ENCODE data around the gene ENTPD2. TPM values are rescaled to one million over a fixed set of nuclear protein-coding genes. Genes with fewer than 3 reads are reported as not detected.
A peak's percentile ranks its signal among the peaks of the same experiment; 100 is the strongest.

The ENTPD2 gene
- total RNA-seq, 1 experiment from 2014 or later, result not detected

DNA sequence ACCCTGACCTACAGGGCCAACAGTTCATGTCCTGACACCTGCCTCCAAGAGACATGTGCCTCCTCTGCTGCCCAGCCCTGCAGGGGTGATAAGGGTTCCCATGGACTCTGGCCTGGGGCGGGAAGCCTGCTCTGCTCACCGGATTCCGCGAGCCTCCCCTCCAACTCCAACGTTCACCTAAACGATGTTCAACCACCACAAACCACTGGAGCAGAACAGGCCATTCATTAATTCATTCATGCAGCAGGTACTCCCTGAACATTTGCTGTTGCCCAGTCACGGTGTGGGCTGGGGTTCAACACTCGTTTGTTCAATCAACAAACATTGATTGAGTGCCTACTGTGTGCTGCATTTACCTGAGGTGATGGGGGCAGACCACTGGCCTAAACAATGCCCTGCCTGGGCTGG lies 20.1 kb upstream of the ENTPD2 start:
- no peak for DNase-seq
- Histone ChIP-seq H3K36me3 (replicated peaks; ENCODE audit: control insufficient read depth, insufficient read depth, low read length) (no peaks in the 10 kb centered on the region), H3K27me3 (ENCODE audit: control insufficient read depth, insufficient read depth, low read length) (peaks cover 13% of the 10 kb centered on the region), H3K4me3 (ENCODE audit: insufficient read depth, low read depth, low read length) (no peak overlapping the region)

DNA sequence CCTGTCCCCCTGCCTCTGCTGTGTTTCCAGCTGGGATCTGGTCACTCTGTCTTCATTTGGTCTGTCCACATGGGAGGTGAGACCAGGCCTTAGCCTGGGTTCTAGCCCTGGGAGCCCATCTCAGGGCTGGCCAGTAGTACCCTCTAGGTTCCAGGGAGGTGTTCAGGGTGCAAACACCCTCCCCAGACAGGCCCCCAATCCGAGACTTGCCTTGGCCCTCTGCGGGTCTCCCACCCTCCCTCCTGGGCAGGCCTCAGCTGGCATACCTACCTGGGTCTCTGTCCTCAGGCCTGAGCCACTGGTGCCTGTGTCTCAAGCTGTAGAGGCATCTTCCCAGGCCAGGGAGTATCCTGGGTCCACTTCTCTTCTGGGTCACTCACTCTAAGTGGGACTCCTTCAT lies 17.4 kb upstream of the ENTPD2 start:
- Histone ChIP-seq H3K36me3 (replicated peaks; ENCODE audit: control insufficient read depth, insufficient read depth, low read length) (no peaks in the 10 kb centered on the region), H3K27me3 (ENCODE audit: control insufficient read depth, insufficient read depth, low read length) (no peaks in the 10 kb centered on the region), H3K4me3 (ENCODE audit: insufficient read depth, low read depth, low read length) (peak overlapping the region; percentile 41)
- DNase-seq, result no peak

GRCh38 chr9:137070906-137071275 lies 17.0 kb upstream of the ENTPD2 start:
- Histone ChIP-seq H3K4me3 (ENCODE audit: insufficient read depth, low read depth, low read length) (peak overlapping the region; percentile 41), H3K27me3 (ENCODE audit: control insufficient read depth, insufficient read depth, low read length) (no peaks in the 10 kb centered on the region), H3K36me3 (replicated peaks; ENCODE audit: control insufficient read depth, insufficient read depth, low read length) (peaks cover 1% of the 10 kb centered on the region)
- no peak for DNase-seq

GRCh38 chr9:137070201-137070905 lies 16.5 kb upstream of the ENTPD2 start, which contains the start of gene SAPCD2:
TSS of gene SAPCD2 (minus strand) at chr9:137070557. CDS start at chr9:137070460, 97 bp downstream.
- H3K4me3 ChIP-seq (ENCODE audit: insufficient read depth, low read depth, low read length), result peak within 1 kb of the TSS; percentile 70
- H3K36me3 ChIP-seq (replicated peaks; ENCODE audit: control insufficient read depth, insufficient read depth, low read length), result peaks cover 5% of the 10 kb centered on the region
- peak; percentile 98 for DNase-seq
- no peaks in the 10 kb centered on the region for H3K27me3 ChIP-seq (ENCODE audit: control insufficient read depth, insufficient read depth, low read length)

DNA sequence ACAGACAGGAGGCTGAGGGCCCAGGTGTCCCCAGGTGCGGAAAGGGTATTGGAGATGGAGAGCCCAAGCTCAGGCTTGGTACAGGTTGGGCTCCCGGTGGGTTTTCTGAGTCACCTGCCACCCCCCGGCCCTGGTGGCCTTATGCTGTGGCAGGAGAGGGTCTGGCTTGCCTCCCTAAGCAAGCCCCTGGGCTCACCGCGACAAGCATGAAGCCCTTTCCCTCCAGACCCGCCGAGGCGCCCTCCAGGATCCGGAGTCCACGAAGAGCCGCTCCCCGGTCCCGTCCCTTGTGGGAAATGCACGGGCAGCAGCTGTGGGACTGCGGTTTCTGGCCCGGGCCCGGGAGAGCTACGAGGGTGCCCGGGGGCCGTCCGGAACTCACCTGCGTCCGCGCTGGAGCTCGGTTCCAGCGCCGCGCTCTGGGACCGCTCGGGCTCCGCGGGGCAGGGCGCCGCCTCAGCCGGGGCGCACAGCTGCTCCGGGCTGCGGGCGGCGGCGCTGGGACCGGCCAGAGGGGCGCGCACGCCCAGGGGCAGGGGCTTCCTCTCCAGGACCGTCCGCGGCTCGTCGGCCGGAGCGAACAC lies 15.7 kb upstream of the ENTPD2 start:
- peaks cover 8% of the 10 kb centered on the region for H3K36me3 ChIP-seq (replicated peaks; ENCODE audit: control insufficient read depth, insufficient read depth, low read length)
- peak; percentile 81 for DNase-seq
- H3K4me3 ChIP-seq (ENCODE audit: insufficient read depth, low read depth, low read length), result peak overlapping the region; percentile 70
- H3K27me3 ChIP-seq (ENCODE audit: control insufficient read depth, insufficient read depth, low read length), result no peaks in the 10 kb centered on the region

- Histone ChIP-seq H3K4me3 (ENCODE audit: insufficient read depth, low read depth, low read length) (peak overlapping the region; percentile 70), H3K27me3 (ENCODE audit: control insufficient read depth, insufficient read depth, low read length) (no peaks in the 10 kb centered on the region), H3K36me3 (replicated peaks; ENCODE audit: control insufficient read depth, insufficient read depth, low read length) (peaks cover 8% of the 10 kb centered on the region)
- no peak for DNase-seq
These were observed 15.0 kb upstream of the ENTPD2 start for GRCh38 chr9:137068539-137069507.

- peaks cover 8% of the 10 kb centered on the region for H3K36me3 ChIP-seq (replicated peaks; ENCODE audit: control insufficient read depth, insufficient read depth, low read length)
- H3K4me3 ChIP-seq (ENCODE audit: insufficient read depth, low read depth, low read length), result no peak overlapping the region
- H3K27me3 ChIP-seq (ENCODE audit: control insufficient read depth, insufficient read depth, low read length), result no peaks in the 10 kb centered on the region
- DNase-seq, result peak; percentile 93
These were observed 14.1 kb upstream of the ENTPD2 start for GRCh38 chr9:137067860-137068538.

GRCh38 chr9:137066096-137066861 lies 12.4 kb upstream of the ENTPD2 start:
- H3K36me3 ChIP-seq (replicated peaks; ENCODE audit: control insufficient read depth, insufficient read depth, low read length), result peaks cover 8% of the 10 kb centered on the region
- no peaks in the 10 kb centered on the region for H3K27me3 ChIP-seq (ENCODE audit: control insufficient read depth, insufficient read depth, low read length)
- no peak for DNase-seq
- H3K4me3 ChIP-seq (ENCODE audit: insufficient read depth, low read depth, low read length), result no peak overlapping the region

GRCh38 chr9:137065336-137065967 lies 11.6 kb upstream of the ENTPD2 start:
- no peak overlapping the region for H3K4me3 ChIP-seq (ENCODE audit: insufficient read depth, low read depth, low read length)
- H3K27me3 ChIP-seq (ENCODE audit: control insufficient read depth, insufficient read depth, low read length), result no peaks in the 10 kb centered on the region
- peaks cover 8% of the 10 kb centered on the region for H3K36me3 ChIP-seq (replicated peaks; ENCODE audit: control insufficient read depth, insufficient read depth, low read length)
- no peak for DNase-seq

DNA sequence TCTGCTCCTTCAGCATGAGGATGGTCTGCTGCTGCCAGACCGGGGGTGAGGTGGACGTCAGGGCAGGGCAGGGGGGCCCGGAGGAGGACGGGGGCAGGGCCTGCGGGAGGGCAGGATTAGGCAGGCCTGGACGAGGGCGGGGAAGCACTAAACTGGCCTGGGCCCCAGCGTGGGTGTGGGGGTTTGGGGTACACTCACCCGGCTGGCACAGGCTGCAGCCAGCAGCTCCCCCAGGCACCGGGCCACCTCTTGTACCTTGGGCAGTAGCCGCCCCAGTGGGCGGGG lies 11.0 kb upstream of the ENTPD2 start:
- Histone ChIP-seq H3K36me3 (replicated peaks; ENCODE audit: control insufficient read depth, insufficient read depth, low read length) (peaks cover 8% of the 10 kb centered on the region), H3K27me3 (ENCODE audit: control insufficient read depth, insufficient read depth, low read length) (no peaks in the 10 kb centered on the region), H3K4me3 (ENCODE audit: insufficient read depth, low read depth, low read length) (no peak overlapping the region)
- no peak for DNase-seq

- Histone ChIP-seq H3K36me3 (replicated peaks; ENCODE audit: control insufficient read depth, insufficient read depth, low read length) (peaks cover 8% of the 10 kb centered on the region), H3K27me3 (ENCODE audit: control insufficient read depth, insufficient read depth, low read length) (no peaks in the 10 kb centered on the region), H3K4me3 (ENCODE audit: insufficient read depth, low read depth, low read length) (no peak overlapping the region)
- DNase-seq, result peak; percentile 94
These were observed 10.4 kb upstream of the ENTPD2 start for GRCh38 chr9:137064027-137064879.

GRCh38 chr9:137063311-137064026 lies 9.6 kb upstream of the ENTPD2 start:
- H3K36me3 ChIP-seq (replicated peaks; ENCODE audit: control insufficient read depth, insufficient read depth, low read length), result peaks cover 8% of the 10 kb centered on the region
- DNase-seq, result no peak
- H3K4me3 ChIP-seq (ENCODE audit: insufficient read depth, low read depth, low read length), result no peak overlapping the region
- no peaks in the 10 kb centered on the region for H3K27me3 ChIP-seq (ENCODE audit: control insufficient read depth, insufficient read depth, low read length)
